Transverse colon (tissue), 4 donors: ENCODE results near the gene PRDM5.

Experiments
- POLR2A ChIP-seq: fragments of 450-650 bp; IDR thresholded peaks from one replicate; pipeline ENCODE4 v1.6.1; 2016; ENCODE audit warnings: antibody characterized with exemption, mild to moderate bottlenecking, moderate library complexity
- POLR2AphosphoS5 ChIP-seq, 3 donors: sonication (generic); formaldehyde crosslinking; IDR thresholded peaks; one replicate each; pipeline ENCODE4 v1.6.1; 2016; ENCODE audit warnings: antibody characterized with exemption in 3 of 3
- TF ChIP-seq, protein P1 (sequence below), 5 experiments: fragments of 200-600 bp in 3 of 5; fragments of 450-650 bp in 2 of 5; sonication (generic) in 3 of 5; IDR thresholded peaks; 1 replicate in 2 of 5; 2 replicates in 3 of 5; pipeline ENCODE4 v1.5.1; 2016 to 2017; ENCODE audit warnings: antibody characterized with exemption in 5 of 5, inconsistent platforms in 3 of 5, mild to moderate bottlenecking in 2 of 5, moderate library complexity in 1 of 5

DNA sequence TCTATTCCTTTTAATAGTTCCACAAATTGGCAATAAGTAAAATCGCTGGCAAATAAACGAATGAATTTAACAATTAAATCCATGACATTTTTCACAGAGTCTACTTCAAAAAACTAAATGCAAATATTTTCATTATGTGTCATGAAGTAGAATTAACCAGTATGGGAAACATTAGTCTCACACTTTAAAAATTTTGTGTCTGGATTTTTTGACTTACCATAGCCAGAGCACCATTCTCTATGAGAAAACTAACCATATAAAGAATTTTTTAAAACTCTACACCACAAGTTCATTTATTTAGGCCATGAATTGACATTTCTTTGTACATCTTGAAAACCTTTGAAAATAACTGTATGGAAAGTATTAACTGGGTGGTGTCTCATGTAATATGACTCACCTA is 41.2 kb downstream of the PRDM5 start:
- TF ChIP-seq POLR2A (no peak), POLR2AphosphoS5 (IDR thresholded peaks at IDR 0.05) (no peak)
- TF ChIP-seq, protein P1, sequence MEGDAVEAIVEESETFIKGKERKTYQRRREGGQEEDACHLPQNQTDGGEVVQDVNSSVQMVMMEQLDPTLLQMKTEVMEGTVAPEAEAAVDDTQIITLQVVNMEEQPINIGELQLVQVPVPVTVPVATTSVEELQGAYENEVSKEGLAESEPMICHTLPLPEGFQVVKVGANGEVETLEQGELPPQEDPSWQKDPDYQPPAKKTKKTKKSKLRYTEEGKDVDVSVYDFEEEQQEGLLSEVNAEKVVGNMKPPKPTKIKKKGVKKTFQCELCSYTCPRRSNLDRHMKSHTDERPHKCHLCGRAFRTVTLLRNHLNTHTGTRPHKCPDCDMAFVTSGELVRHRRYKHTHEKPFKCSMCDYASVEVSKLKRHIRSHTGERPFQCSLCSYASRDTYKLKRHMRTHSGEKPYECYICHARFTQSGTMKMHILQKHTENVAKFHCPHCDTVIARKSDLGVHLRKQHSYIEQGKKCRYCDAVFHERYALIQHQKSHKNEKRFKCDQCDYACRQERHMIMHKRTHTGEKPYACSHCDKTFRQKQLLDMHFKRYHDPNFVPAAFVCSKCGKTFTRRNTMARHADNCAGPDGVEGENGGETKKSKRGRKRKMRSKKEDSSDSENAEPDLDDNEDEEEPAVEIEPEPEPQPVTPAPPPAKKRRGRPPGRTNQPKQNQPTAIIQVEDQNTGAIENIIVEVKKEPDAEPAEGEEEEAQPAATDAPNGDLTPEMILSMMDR (IDR thresholded peaks at IDR 0.05): no peak
